Cerebellar nuclear complex (tissue), 1 donor: ENCODE measurements around the gene ZNF511.

Experiments used
- DNase-seq, 2 experiments: peaks; one replicate each; lab custom pipeline; 2025; lab: John Stamatoyannopoulos, UW

Gene ZNF511

DNA sequence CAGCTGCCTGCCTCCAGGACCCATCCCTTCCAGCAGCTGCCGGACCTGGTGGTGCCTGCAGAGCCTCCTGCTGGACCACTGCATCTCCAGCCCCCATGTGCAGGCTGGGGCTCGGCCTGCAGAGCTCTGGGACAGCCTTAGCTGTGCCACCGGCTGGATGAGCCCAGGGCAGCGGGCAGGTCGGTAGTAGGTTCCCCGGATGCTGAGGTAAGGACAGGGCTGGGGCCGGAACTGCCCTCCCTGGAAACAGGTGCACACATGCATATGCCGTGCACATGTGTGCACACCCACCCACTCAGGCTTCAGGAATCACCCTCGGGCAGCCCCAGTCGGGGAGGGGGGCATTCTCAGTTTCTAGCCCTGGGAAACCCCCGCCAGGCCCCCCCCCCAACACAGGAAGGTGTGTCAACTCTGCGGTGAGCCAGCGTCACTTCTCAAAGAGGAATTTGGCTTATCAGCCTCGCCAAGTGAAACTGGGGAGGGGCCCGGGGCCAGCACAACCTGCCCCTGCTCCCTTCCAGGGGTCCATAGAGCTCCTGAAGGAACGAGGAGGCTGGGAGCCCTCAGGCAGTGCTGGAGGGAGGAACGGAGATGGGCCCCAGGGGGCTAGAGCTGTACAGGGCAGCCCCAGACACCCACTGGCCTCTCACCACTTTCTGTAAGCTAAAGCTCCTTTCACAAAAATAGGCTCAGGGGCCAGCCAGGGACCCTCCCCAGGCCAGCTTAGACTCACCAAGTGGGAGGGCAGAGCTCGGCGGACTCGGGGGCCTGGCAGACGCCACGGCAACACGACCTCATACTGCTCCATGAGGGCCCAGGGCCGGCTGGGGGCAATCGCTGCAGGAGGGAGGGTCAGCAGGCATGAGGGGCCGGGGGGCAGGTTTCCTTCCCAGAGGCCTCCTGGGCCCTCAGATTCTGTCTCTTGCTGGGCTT is 33.7 kb upstream of the ZNF511 start:
- DNase-seq: no peak

DNA sequence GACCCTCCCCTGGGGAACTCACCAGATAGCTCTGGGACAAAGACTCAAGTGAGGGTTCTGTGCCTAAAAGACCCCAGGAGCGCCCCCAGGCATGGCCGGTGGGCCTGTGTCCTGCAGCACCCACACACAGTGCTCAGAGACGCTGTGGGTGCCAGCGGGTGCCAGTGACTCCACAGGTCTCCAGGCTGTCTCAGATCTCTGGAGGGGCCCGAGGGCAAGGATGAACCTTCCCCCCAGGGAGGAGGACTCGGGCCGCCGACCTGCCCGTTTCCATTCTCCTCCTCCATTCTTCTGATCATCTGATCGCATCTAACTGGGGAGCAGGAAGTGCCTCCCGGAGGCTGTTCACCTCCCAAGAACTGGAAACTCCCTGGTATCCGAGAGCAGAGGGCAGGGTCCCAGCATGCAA is 33.0 kb upstream of the ZNF511 start:
- no peak for DNase-seq

DNA sequence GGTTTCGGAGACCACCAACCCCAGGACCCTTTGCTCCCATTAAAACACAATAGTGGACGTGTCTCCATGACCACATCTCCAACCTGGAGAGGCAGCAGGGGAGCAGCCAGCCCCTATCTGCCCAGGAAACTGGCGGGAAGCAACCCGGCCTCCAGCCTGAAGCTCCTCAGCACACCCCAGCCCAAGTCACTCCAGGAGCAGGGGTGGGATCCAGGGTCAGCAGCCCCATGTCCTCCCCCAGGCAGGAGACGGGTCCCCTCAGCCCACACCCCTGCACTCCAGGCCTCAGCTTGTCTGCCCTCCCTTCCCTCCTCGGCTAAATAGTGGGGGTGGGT is 32.6 kb upstream of the ZNF511 start:
- DNase-seq: no peak

DNA sequence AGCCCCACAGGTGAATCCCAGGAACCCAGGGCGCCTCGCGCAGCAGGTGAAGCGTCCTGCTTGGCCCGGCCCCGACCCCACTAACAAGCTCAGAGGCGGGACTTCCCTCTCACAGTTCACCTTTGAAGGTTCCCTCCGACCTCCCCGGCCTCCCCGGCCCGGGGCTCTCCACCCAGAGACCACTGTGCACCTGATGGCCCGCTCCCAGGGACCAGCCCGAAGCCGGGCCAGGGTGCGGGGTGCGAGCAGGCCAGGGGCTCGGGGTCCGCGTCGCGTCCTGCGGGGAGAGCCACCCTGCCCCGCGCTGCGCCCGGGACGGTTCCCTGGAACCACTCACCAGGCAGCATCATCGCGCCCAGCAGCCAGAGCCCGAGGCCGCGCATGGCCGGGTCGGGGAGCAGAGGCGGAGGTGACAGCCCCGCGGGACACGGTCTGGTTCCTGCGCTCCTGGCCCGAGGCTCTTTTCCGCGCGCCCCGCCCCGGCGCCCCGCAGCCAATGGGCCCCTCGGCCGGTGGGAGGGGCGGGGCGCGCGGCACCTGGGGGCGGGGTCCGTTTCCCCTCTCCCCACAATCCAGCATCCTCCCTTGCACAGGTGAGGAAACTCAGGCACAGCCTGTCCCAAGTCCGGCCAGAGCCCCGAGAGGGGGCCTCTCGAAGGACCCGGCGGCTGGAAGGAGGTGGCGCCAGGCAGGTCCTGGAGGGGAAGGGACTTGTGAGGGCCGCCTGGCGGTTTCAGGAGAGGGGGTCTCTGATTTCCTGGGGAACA is 32.1 kb upstream of the ZNF511 start, which contains the start of gene ADAM8:
Gene ADAM8, minus strand, starts transcription at position 434 of the 767 bp plus-strand sequence. Its CDS starts 51 bp downstream, at position 383.
- DNase-seq: no peak

DNA sequence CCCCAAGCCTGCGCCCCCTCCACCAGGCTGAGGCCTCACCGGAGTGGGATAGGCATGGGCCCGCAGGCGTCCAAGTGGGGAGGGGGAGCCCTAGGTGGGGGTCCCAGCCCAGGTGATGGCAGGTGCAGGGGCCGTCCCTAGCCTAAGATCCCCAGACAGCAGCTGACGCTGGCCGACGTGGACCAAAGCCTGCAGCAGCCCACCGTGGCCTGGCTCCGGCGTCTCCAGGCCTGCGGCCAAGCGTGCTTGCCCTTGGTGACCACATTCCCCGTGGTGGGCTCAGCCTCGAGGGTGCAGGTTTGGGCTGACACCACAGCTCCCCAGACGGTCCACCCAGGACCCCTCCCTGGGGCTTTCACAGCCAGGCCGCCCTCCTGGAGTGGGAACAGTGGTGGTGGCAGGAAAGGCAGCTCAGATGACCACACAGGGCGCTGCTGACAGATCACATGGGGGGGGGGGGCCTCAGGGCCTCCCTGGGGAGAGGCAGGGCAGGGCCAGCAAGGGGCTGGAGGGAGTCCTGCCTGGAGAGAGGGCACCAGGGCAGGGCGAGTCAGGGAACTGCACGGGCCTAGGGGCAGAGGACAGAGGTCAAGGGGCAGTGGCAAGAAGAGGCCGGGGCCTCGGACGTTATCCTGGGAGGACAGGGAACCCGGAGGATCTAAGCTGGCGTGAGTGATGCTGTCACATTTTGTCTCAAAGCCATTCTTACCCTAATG is 31.3 kb upstream of the ZNF511 start:
- no peak for DNase-seq

DNA sequence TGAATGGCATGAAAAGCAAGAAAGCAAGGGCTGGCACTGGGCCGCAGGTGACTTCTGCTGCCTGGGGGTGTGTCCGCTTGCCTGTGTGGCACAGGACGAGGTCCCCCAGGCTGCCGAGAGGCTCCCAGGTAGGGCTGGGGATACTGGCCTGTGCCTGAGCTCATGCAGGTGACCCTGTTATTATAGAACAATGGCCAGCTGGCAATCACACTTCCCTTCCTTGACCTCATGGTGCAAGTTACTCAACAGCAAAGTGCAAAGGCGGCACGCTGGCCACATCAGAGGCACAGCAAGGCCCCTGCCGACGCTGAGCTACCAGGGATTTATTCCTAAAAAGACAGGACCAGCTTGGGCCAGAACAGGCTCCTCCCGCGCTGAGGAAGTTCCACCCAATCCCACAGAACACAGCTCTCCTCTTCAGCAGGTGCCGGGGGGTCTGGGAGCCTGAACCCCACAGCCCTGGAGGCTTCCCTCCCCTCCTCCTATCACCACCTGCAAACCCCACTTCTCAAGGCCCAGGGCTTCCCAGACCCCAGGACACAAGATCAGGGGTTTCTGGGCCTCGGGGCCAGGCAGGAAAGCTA is 30.6 kb upstream of the ZNF511 start:
- no peak for DNase-seq

DNA sequence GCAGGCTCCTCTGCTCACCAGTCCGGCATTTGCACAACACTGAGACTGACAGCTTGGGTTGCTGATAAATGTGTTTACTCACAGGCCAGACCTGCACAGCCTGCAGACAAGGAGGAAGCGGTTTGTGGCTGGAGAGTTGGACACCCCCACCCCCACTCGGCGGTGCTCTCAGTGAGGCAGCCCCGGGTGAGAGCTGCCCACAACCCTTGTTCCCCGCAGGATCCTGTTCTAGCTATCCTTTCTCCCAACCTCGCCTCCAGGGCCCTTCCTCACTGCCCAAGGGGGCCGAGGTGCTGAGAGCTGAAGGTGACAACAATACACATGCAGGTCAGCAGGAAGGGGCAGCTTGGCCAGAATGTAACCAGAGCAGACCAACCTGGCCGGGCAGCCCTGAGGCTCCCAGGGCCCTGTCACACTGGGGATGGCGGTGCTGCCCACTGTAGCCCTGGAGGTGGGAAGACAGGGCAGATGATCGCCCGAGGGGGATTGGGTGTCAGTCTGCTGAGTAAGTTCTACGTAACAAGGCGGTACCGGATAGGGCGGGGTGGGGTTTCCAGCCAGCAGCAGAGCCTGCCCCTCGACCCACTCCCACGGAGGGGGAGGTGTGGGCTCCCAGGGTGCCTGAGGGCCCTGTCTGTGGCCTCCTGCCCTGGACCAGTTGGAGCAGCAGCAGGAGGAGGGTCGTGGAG is 30.0 kb upstream of the ZNF511 start:
- DNase-seq: no peak

DNA sequence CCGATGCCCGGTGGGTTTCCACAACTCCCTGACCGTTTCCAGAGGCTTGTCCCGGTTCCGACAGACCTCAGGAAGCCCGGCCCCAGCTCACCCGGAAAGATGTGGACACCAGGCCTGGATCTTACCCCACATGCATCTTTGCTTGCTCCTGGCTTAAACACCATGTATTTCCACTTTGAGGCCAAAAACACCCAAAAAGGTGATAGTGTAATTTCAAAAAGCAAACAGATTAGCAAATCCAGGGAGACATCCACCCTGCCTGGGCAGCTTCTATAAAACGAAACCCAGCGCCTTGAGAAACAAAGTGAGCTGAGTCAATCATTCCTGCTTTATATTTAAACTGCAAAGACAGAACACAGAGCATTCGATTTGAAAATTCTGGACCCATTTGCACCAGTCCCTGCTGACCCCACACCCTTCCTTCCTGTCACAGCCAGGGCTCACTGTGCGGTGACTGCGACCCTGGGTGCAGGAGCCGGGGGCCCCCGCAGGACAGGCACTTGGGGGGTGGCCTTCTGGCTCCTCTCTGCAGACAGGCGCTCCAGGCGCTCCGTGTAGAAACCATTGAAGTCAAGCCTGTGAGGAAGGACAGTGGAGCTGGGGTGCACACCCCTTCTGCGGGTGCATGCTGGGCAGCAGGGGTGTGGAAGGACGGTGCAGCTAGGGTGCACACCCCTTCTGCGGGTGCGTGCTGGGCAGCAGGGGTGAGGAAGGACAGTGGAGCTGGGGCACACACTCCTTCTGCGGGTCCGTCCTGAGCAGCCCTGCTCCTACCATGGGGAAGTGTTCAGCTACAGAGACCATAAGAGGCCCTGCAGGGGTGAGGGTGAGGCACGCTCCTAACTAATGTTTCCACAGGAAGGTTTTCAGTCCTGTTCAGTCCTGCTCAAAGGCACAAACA is 29.1 kb upstream of the ZNF511 start:
- DNase-seq: no peak

DNA sequence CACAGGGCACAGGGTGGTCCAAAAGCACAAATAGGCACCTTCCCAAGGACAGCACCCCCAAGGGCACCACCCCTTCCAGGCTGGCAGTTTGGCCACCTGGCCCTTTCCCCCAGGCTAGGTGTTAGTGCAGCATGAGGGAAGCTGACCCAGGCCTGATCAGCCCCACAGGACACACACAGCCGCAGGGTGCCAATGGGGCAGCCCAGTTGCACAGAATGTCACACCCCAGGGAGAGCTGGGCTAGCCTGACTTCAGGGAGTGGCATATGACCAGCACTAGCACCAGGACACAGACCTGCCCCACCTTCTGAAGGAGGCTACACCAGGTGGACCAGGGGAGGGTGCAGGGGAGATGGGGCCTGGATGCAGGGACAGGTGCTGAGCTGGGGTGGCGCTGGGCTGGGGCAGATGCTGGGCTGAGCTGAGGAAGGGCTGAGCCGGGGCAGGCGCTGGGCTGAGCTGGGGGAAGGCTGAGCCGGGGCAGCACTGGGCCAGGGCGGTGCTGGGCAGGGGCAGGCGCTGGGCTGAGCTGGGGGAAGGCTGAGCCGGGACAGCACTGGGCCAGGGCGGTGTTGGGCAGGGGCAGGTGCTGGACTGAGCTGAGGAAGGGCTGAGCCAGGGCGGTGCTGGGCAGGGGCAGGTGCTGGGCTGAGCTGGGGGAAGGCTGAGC is 28.2 kb upstream of the ZNF511 start:
- DNase-seq: no peak

DNA sequence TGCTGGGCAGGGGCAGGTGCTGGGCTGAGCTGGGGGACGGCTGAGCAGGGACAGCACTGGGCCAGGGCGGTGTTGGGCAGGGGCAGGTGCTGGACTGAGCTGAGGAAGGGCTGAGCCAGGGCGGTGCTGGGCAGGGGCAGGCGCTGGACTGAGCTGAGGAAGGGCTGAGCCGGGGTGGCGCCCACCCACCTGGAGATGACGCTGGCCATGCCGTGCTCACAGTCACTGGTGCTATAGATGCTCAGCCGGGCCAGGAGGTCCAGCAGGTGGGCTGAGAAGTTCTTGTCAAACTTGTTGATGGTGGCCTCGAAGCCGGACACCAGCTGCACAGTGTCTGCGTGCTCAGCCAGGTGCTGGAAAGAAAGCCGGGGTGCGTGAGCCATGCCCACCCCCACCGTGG is 27.6 kb upstream of the ZNF511 start:
- DNase-seq: no peak

DNA sequence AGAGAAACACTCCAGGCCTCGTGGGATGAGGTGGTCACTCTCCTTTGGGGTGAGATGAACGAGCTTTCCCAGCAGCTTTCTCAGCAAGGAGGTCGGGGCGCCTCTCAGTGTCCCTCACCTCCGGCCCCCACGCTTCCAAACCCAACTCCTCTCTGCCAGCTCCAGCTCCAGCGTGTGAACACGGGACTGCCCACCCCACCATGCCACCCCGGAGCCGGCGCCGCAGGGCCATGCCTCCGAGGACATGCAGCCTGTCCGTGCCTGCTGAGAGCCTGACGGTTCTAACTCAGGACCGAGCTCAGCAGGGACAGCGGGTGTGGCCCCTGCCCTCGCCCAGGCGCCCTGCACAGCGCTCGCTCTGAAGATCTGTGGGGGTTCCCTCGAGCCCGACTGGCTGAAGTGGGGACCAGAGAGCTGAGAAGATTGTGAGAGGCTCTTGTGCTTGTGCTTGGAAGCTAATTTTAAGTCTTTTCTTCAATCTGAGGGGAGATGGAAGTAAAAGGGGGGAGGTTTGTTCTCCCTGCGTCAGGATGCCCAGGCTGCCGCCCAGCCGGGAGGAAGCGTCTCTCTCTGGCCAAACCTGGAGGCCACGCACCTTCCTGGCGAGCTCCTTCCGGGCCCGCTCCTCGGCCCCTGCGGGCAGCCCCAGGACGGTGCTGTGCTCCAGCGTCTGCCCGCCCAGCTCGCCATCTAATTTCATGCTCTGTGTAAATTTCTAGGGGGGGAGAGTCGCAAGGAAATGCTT is 26.9 kb upstream of the ZNF511 start:
- DNase-seq: no peak

DNA sequence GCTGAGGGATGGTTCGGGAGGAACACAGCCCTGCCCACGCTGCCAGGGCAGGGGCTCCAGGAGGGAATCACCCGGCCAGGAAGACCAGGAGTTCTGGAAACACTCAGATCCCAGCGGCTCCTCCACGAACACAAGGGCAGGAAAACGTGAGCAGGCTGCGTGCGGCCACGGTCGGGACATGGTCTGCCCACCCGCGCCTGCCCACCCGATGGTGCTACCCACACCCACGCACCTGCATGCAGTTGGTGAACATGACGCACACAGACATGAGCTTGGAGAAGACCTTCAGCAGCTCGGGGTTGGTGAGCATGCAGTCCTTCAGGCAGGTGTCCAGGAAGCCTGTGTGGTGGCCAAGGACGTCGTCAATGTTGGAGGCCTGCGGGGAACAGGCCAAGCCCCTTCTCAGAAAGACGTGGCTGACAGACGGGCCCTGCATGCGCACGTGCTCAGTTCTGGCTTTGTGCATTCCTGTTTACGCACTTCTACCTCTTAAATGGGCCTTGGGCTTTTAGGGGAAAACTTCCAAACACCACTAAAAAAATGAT is 25.8 kb upstream of the ZNF511 start:
- DNase-seq: no peak

DNA sequence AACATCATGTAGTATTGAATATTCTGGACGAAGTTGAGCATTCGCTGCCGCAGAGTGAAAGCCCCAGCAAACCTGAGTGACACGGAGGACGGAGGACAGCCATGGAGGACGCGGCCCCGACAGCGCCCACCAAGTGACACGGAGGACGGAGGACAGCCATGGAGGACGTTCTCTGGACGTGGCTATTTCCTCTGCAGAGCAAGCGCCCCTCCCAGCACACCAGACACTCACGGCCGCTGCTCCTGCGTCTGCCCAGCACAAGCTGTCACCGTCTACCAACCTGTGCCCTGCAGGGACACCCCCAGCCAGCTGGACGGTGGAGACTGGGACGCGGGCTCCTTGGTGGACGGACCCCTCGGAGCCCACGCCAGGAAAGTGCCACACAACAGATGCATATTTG is 24.8 kb upstream of the ZNF511 start:
- DNase-seq: no peak

DNA sequence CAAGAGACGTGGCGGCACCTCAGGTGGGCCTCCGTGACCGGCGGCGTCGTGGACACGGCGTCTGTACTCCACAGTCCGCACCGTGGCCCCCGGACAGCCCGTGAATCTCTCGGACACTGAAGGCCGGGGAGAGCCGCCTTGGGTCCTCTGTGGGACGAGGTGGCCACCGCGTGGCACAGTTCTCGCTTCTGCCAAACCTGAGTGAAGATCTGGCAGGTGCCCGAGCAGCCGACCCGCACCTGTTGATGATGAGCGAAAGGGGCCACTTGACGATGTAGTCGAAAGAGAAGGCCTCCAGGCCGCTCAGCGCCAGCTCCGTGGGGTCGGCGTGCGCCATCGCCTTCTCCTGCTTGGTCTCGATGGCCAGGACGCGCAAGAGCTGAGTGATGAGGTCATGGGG is 23.5 kb upstream of the ZNF511 start:
- no peak for DNase-seq

DNA sequence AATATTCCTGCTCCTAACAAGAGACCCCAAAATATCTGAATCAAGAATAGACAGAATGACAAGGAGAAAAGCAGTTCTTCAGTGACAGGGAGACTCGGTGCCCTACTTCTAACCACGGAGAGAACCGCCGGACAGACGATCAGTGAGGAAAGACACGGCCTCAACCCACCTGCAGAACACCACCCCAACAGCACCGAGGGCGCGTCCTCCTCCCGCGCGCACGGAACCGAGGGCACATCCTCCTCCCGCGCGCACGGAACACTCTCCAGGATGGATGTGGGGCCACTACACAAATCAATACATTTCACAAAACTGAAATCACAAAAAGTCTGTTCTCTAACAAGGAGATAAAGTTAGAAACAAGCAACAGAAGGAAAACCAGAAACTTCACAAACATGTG is 22.3 kb upstream of the ZNF511 start:
- DNase-seq: no peak

DNA sequence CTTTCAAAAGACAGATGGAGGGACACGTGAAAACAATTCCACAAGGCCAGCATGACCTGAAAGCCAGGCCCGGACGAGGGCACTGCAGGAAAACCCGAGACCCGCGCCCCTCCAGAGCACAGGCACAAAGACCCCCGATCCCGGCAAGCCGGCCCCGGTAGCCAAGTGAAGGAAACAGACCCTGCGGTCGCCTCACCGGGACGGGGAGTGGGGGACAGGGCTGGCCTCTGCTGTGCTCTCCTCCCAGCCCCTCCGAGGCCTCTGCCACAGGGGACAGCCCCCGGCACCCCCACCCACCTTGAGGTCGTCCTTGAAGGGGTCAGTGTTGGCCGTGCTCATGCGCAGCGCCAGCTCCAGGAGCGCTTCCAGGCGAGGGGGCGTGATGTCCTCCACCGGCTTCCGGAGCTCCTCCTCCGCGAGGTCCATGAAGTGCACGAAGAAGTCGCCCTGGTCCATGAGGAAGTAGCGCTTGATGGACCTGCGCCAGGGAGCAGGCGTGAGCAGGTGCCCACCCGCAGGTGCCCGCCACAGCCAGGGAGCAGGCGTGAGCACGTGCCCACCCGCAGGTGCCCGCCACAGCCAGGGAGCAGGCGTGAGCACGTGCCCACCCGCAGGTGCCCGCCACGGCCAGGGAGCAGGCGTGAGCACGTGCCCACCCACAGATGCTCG is 20.7 kb upstream of the ZNF511 start:
- DNase-seq: no peak

DNA sequence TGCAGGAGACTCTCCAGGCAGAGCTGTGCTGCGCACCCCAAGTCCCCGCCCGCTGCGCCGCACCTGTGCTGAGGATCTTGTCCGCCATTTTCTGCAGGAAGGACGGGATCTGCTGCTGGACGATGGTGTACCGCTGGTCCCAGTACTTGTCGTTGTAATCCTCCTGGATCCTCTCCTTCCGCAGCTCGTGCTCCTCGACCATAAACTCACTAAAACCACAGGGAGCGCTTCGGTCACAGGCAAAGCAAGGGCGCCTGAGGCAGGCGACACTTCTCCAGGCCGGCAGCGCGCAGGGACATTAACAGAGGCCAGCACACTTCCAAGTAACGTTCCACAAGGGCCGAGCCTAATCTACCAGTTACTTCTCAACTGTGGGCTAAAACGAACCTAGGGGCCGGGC is 19.0 kb upstream of the ZNF511 start:
- DNase-seq: no peak
